Smooth muscle cell of the brain vasculature (primary cell): ENCODE results near the gene USF2.

Experiments used
- DNase-seq: peaks from one replicate; pipeline ENCODE4 v3.0.0-alpha.2; 2012; ENCODE audit warnings: low read depth, low spot score

The USF2 gene

GRCh38 chr19:35317464-35318043 lies 48.8 kb downstream of the USF2 start:
- DNase-seq, result no peak

GRCh38 chr19:35318679-35319448 lies 50.1 kb downstream of the USF2 start:
- DNase-seq, result no peak

- no peak for DNase-seq
Observed at GRCh38 chr19:35320065-35320713, 51.4 kb downstream of the USF2 start.

- no peak for DNase-seq
Observed at GRCh38 chr19:35321291-35321690, 52.5 kb downstream of the USF2 start.

- no peak for DNase-seq
Observed at GRCh38 chr19:35322014-35322413, 53.3 kb downstream of the USF2 start.

- no peak for DNase-seq
Observed at GRCh38 chr19:35327642-35328041, 58.9 kb downstream of the USF2 start.

GRCh38 chr19:35328851-35329285 lies 60.1 kb downstream of the USF2 start, which contains the start of gene CD22:
Gene CD22, plus strand, starts transcription at chr19:35329187. Its CDS starts 2,854 bp downstream, at chr19:35332041.
- DNase-seq, result no peak

- no peak for DNase-seq
Observed at GRCh38 chr19:35329323-35329722, 60.6 kb downstream of the USF2 start.
